ENCODE data around the gene GUK1.

The GUK1 gene

GRCh38 chr1:228100822-228101613 lies 39.1 kb upstream of the GUK1 start:
- Histone ChIP-seq H3K9me3 (ENCODE audit: insufficient read depth, low read length) (no peaks in the 10 kb centered on the region), H3K36me3 (ENCODE audit: insufficient read depth, insufficient read length, low read length) (peaks cover 71% of the 10 kb centered on the region), H3K9ac (ENCODE audit: insufficient read length, low read depth) (no peak overlapping the region), H3K4me1 (ENCODE audit: insufficient read depth, insufficient read length) (peaks cover 12% of the 10 kb centered on the region), H3K4me3 (ENCODE audit: insufficient read length, low read depth) (no peak overlapping the region), H3K27me3 (ENCODE audit: insufficient read depth, insufficient read length) (no peaks in the 10 kb centered on the region)
- no peak for DNase-seq (ENCODE audit: low read depth, low spot score)
- no peak for TF ChIP-seq ZNF274 (IDR thresholded peaks at IDR 0.05; ENCODE audit: low read depth, low read length)
- TF ChIP-seq SUZ12 (IDR thresholded peaks at IDR 0.05; ENCODE audit: extremely low read depth, insufficient read depth, insufficient read length), result no peak
- no peak for TF ChIP-seq YY1 (IDR thresholded peaks at IDR 0.05; ENCODE audit: insufficient read depth, insufficient read length)

GRCh38 chr1:228101614-228101993 lies 38.5 kb upstream of the GUK1 start:
- Histone ChIP-seq H3K9me3 (ENCODE audit: insufficient read depth, low read length) (no peaks in the 10 kb centered on the region), H3K36me3 (ENCODE audit: insufficient read depth, insufficient read length, low read length) (peaks cover 71% of the 10 kb centered on the region), H3K4me1 (ENCODE audit: insufficient read depth, insufficient read length) (peaks cover 12% of the 10 kb centered on the region), H3K27me3 (ENCODE audit: insufficient read depth, insufficient read length) (no peaks in the 10 kb centered on the region), H3K4me3 (ENCODE audit: insufficient read length, low read depth) (peak overlapping the region; percentile 96), H3K9ac (ENCODE audit: insufficient read length, low read depth) (peak overlapping the region; percentile 97)
- no peak for DNase-seq (ENCODE audit: low read depth, low spot score)
- TF ChIP-seq YY1 (IDR thresholded peaks at IDR 0.05; ENCODE audit: insufficient read depth, insufficient read length), result no peak
- no peak for TF ChIP-seq ZNF274 (IDR thresholded peaks at IDR 0.05; ENCODE audit: low read depth, low read length)
- TF ChIP-seq SUZ12 (IDR thresholded peaks at IDR 0.05; ENCODE audit: extremely low read depth, insufficient read depth, insufficient read length), result no peak

- Histone ChIP-seq H3K4me1 (ENCODE audit: insufficient read depth, insufficient read length) (peaks cover 12% of the 10 kb centered on the region), H3K9ac (ENCODE audit: insufficient read length, low read depth) (peak overlapping the region; percentile 97), H3K36me3 (ENCODE audit: insufficient read depth, insufficient read length, low read length) (peaks cover 71% of the 10 kb centered on the region), H3K4me3 (ENCODE audit: insufficient read length, low read depth) (peak overlapping the region; percentile 96), H3K9me3 (ENCODE audit: insufficient read depth, low read length) (no peaks in the 10 kb centered on the region), H3K27me3 (ENCODE audit: insufficient read depth, insufficient read length) (no peaks in the 10 kb centered on the region)
- DNase-seq (ENCODE audit: low read depth, low spot score), result no peak
- no peak for TF ChIP-seq YY1 (IDR thresholded peaks at IDR 0.05; ENCODE audit: insufficient read depth, insufficient read length)
- no peak for TF ChIP-seq SUZ12 (IDR thresholded peaks at IDR 0.05; ENCODE audit: extremely low read depth, insufficient read depth, insufficient read length)
- no peak for TF ChIP-seq ZNF274 (IDR thresholded peaks at IDR 0.05; ENCODE audit: low read depth, low read length)
Measured at GRCh38 chr1:228101994-228102790, 37.9 kb upstream of the GUK1 start.

GRCh38 chr1:228102791-228103620 lies 37.1 kb upstream of the GUK1 start, which contains the start of gene C1orf35:
Gene C1orf35 (minus strand): TSS chr1:228103325. CDS start chr1:228103227, 98 bp downstream.
- H3K27me3 ChIP-seq (ENCODE audit: insufficient read depth, insufficient read length), result no peaks in the 10 kb centered on the region
- DNase-seq (ENCODE audit: low read depth, low spot score), result peak; percentile 97
- no peaks in the 10 kb centered on the region for H3K9me3 ChIP-seq (ENCODE audit: insufficient read depth, low read length)
- H3K9ac ChIP-seq (ENCODE audit: insufficient read length, low read depth), result peak within 1 kb of the TSS; percentile 97
- H3K36me3 ChIP-seq (ENCODE audit: insufficient read depth, insufficient read length, low read length), result peaks cover 71% of the 10 kb centered on the region
- H3K4me3 ChIP-seq (ENCODE audit: insufficient read length, low read depth), result peak within 1 kb of the TSS; percentile 96
- TF ChIP-seq SUZ12 (IDR thresholded peaks at IDR 0.05; ENCODE audit: extremely low read depth, insufficient read depth, insufficient read length) (no peak), YY1 (IDR thresholded peaks at IDR 0.05; ENCODE audit: insufficient read depth, insufficient read length) (peak; percentile 46)
- peaks cover 12% of the 10 kb centered on the region for H3K4me1 ChIP-seq (ENCODE audit: insufficient read depth, insufficient read length)

- Histone ChIP-seq H3K36me3 (ENCODE audit: insufficient read depth, insufficient read length, low read length) (peaks cover 57% of the 10 kb centered on the region), H3K9ac (ENCODE audit: insufficient read length, low read depth) (peak overlapping the region; percentile 97), H3K9me3 (ENCODE audit: insufficient read depth, low read length) (no peaks in the 10 kb centered on the region), H3K4me3 (ENCODE audit: insufficient read length, low read depth) (no peak overlapping the region), H3K27me3 (ENCODE audit: insufficient read depth, insufficient read length) (peaks cover 2% of the 10 kb centered on the region), H3K4me1 (ENCODE audit: insufficient read depth, insufficient read length) (peaks cover 12% of the 10 kb centered on the region)
- no peak for TF ChIP-seq SUZ12 (IDR thresholded peaks at IDR 0.05; ENCODE audit: extremely low read depth, insufficient read depth, insufficient read length)
- TF ChIP-seq ZNF274 (IDR thresholded peaks at IDR 0.05; ENCODE audit: low read depth, low read length), result no peak
- no peak for TF ChIP-seq YY1 (IDR thresholded peaks at IDR 0.05; ENCODE audit: insufficient read depth, insufficient read length)
- no peak for DNase-seq (ENCODE audit: low read depth, low spot score)
Measured at GRCh38 chr1:228104526-228105269, 35.4 kb upstream of the GUK1 start.

GRCh38 chr1:228105270-228105995 lies 34.6 kb upstream of the GUK1 start:
- Histone ChIP-seq H3K9me3 (ENCODE audit: insufficient read depth, low read length) (no peaks in the 10 kb centered on the region), H3K4me1 (ENCODE audit: insufficient read depth, insufficient read length) (peaks cover 12% of the 10 kb centered on the region), H3K9ac (ENCODE audit: insufficient read length, low read depth) (no peak overlapping the region), H3K27me3 (ENCODE audit: insufficient read depth, insufficient read length) (peaks cover 7% of the 10 kb centered on the region), H3K4me3 (ENCODE audit: insufficient read length, low read depth) (no peak overlapping the region), H3K36me3 (ENCODE audit: insufficient read depth, insufficient read length, low read length) (peaks cover 49% of the 10 kb centered on the region)
- TF ChIP-seq ZNF274 (IDR thresholded peaks at IDR 0.05; ENCODE audit: low read depth, low read length), result no peak
- TF ChIP-seq SUZ12 (IDR thresholded peaks at IDR 0.05; ENCODE audit: extremely low read depth, insufficient read depth, insufficient read length), result no peak
- TF ChIP-seq YY1 (IDR thresholded peaks at IDR 0.05; ENCODE audit: insufficient read depth, insufficient read length), result no peak
- no peak for DNase-seq (ENCODE audit: low read depth, low spot score)
